Gastrocnemius medialis (tissue), 4 donors: ENCODE measurements around the gene ASTN2. TPM values are rescaled to one million over a fixed set of nuclear protein-coding genes. Genes with fewer than 3 reads are reported as not detected.

ENCODE experiments used
- ATAC-seq, 2 donors: fragments of 150-250 bp; one replicate each; pipeline ENCODE4 v1.9.1; 2016
- DNase-seq, 2 donors: peaks; one replicate each; pipeline ENCODE4 v3.0.0-alpha.2; 2019
- H3K27ac ChIP-seq, 4 donors: fragments of 200-600 bp; sonication (generic); 1 replicate in 1 of 4; 2 replicates in 3 of 4; pipeline ENCODE4 v1.5.1; 2016 to 2018; ENCODE audit warnings: mild to moderate bottlenecking in 2 of 4, moderate library complexity in 1 of 4
- H3K27me3 ChIP-seq, 3 donors: fragments of 200-600 bp; sonication (generic) in 2 of 3; 1 replicate in 1 of 3; 2 replicates in 2 of 3; pipeline versions ENCODE4 v1.5.1 to v1.6.0; 2016 to 2019; ENCODE audit warnings: mild to moderate bottlenecking in 1 of 3, moderate library complexity in 1 of 3
- H3K36me3 ChIP-seq, 2 donors: fragments of 200-600 bp; sonication (generic) in 1 of 2; one replicate each; pipeline ENCODE4 v1.5.1; 2017 to 2018
- H3K4me1 ChIP-seq, 2 donors: fragments of 200-600 bp; sonication (generic) in 1 of 2; one replicate each; pipeline ENCODE4 v1.5.1; 2016 to 2017; ENCODE audit warnings: mild to moderate bottlenecking in 2 of 2
- H3K4me3 ChIP-seq, 4 donors: fragments of 200-600 bp; sonication (generic) in 3 of 4; 1 replicate in 1 of 4; 2 replicates in 3 of 4; pipeline ENCODE4 v1.5.1; 2016 to 2019; ENCODE audit warnings: mild to moderate bottlenecking in 2 of 4
- H3K9me3 ChIP-seq, 3 donors: fragments of 200-600 bp; sonication (generic) in 2 of 3; 1 replicate in 1 of 3; 2 replicates in 2 of 3; pipeline ENCODE4 v1.5.1; 2016 to 2019
- CTCF ChIP-seq, 5 experiments: fragments of 450-650 bp in 3 of 5; fragments of 200-600 bp in 2 of 5; sonication (generic) in 2 of 5; IDR thresholded peaks in 4 of 5; conservative IDR thresholded peaks in 1 of 5; 1 replicate in 4 of 5; 2 replicates in 1 of 5; pipeline ENCODE4 v1.5.1; 2016 to 2019; ENCODE audit warnings: antibody characterized with exemption in 5 of 5, mild to moderate bottlenecking in 3 of 5, moderate library complexity in 3 of 5
- POLR2A ChIP-seq, 2 donors: fragments of 450-650 bp; IDR thresholded peaks; one replicate each; pipeline ENCODE4 v1.6.1; 2017; ENCODE audit warnings: antibody characterized with exemption in 2 of 2, mild to moderate bottlenecking in 2 of 2, moderate library complexity in 2 of 2
- in situ Hi-C, 4 donors: fragments of 200-750 bp; cut with MboI; loops; one replicate each; pipeline versions ENCODE4 v1.15.0 to v1.8.0; 2017; ENCODE audit warnings: low sequenced_read_pairs in 4 of 4
- intact Hi-C: fragments of 100-400 bp; cut with DNase I; formaldehyde crosslinking; loops from one replicate; pipeline ENCODE4 v1.15.1; 2023; ENCODE audit warnings: low total_unique reads
- total RNA-seq, 4 donors: library from RNA; depleted of rRNA; stranded (reverse); fragments of >200 nt; gene quantifications; one replicate each; pipeline versions ENCODE4 v1.1.0 to v1.2.3, GENCODE V29; 2016

The ASTN2 gene
- total RNA-seq, 4 donors from 2014 or later: 2.5 to 4.6 (median 3.7) TPM

GRCh38 chr9:117180896-117181445 is 233.9 kb downstream of the ASTN2 start:
- Histone ChIP-seq H3K36me3 (no peaks in the 10 kb centered on the region), H3K9me3 (no peaks in the 10 kb centered on the region), H3K4me1 (no peaks in the 10 kb centered on the region), H3K27ac (no peak overlapping the region), H3K27me3 (no peaks in the 10 kb centered on the region), H3K4me3 (no peak overlapping the region)
- intact Hi-C loops (no loop called here), in situ Hi-C loops (loop anchor here in 1 of 4 donors (25.0 kb wide), 1 partner anchor 106 kb away; no protein-coding TSS in a partner anchor)
- ATAC-seq: no peak
- DNase-seq: no peak
- TF ChIP-seq CTCF (IDR thresholded peaks at IDR 0.05 in 4 of 5, conservative IDR thresholded peaks at IDR 0.05 in 1 of 5): no peak
- TF ChIP-seq POLR2A (IDR thresholded peaks at IDR 0.05): no peak

- H3K27ac ChIP-seq: no peak overlapping the region
- no peaks in the 10 kb centered on the region for H3K9me3 ChIP-seq
- H3K27me3 ChIP-seq: no peaks in the 10 kb centered on the region
- intact Hi-C loops (no loop called here), in situ Hi-C loops (loop anchor here in 1 of 4 donors (25.0 kb wide), 1 partner anchor 109 kb away; no protein-coding TSS in a partner anchor)
- H3K36me3 ChIP-seq: no peaks in the 10 kb centered on the region
- no peaks in the 10 kb centered on the region for H3K4me1 ChIP-seq
- no peak overlapping the region for H3K4me3 ChIP-seq
- ATAC-seq: no peak
- DNase-seq: no peak
- TF ChIP-seq CTCF (IDR thresholded peaks at IDR 0.05 in 4 of 5, conservative IDR thresholded peaks at IDR 0.05 in 1 of 5): no peak
- TF ChIP-seq POLR2A (IDR thresholded peaks at IDR 0.05): no peak
Observed at GRCh38 chr9:117178596-117179375, 236.1 kb downstream of the ASTN2 start.

- no peak for TF ChIP-seq POLR2A (IDR thresholded peaks at IDR 0.05)
- ATAC-seq: no peak
- no peaks in the 10 kb centered on the region for H3K9me3 ChIP-seq
- DNase-seq: no peak
- no peaks in the 10 kb centered on the region for H3K4me1 ChIP-seq
- no peaks in the 10 kb centered on the region for H3K27me3 ChIP-seq
- intact Hi-C loops: no loop called here
- H3K36me3 ChIP-seq: no peaks in the 10 kb centered on the region
- no peak overlapping the region for H3K4me3 ChIP-seq
- in situ Hi-C loops: no loop called here
- no peak overlapping the region for H3K27ac ChIP-seq
Observed at GRCh38 chr9:117170567-117170966, 244.3 kb downstream of the ASTN2 start.

- TF ChIP-seq POLR2A (IDR thresholded peaks at IDR 0.05) (no peak), CTCF (IDR thresholded peaks at IDR 0.05 in 4 of 5, conservative IDR thresholded peaks at IDR 0.05 in 1 of 5) (no peak)
- in situ Hi-C loops: no loop called here
- Histone ChIP-seq H3K4me3 (no peak overlapping the region), H3K27me3 (no peaks in the 10 kb centered on the region), H3K36me3 (no peaks in the 10 kb centered on the region), H3K9me3 (no peaks in the 10 kb centered on the region), H3K4me1 (no peaks in the 10 kb centered on the region), H3K27ac (no peak overlapping the region)
- intact Hi-C loops: no loop called here
- ATAC-seq: no peak
- no peak for DNase-seq
Observed at GRCh38 chr9:117169089-117169621, 245.7 kb downstream of the ASTN2 start.

GRCh38 chr9:117164512-117164911 is 250.3 kb downstream of the ASTN2 start:
- in situ Hi-C loops: no loop called here
- no peak for DNase-seq
- ATAC-seq: no peak

More at GRCh38 chr9:117164512-117164911, 250.3 kb downstream of the ASTN2 start:
- intact Hi-C loops: no loop called here
- Histone ChIP-seq H3K9me3 (no peaks in the 10 kb centered on the region), H3K4me3 (no peak overlapping the region), H3K27me3 (no peaks in the 10 kb centered on the region), H3K4me1 (no peaks in the 10 kb centered on the region), H3K27ac (no peak overlapping the region), H3K36me3 (no peaks in the 10 kb centered on the region)
- TF ChIP-seq POLR2A (IDR thresholded peaks at IDR 0.05): no peak
- TF ChIP-seq CTCF (IDR thresholded peaks at IDR 0.05 in 4 of 5, conservative IDR thresholded peaks at IDR 0.05 in 1 of 5): no peak
